ENCODE measurements around the gene NCKAP5.

NCKAP5 gene

DNA sequence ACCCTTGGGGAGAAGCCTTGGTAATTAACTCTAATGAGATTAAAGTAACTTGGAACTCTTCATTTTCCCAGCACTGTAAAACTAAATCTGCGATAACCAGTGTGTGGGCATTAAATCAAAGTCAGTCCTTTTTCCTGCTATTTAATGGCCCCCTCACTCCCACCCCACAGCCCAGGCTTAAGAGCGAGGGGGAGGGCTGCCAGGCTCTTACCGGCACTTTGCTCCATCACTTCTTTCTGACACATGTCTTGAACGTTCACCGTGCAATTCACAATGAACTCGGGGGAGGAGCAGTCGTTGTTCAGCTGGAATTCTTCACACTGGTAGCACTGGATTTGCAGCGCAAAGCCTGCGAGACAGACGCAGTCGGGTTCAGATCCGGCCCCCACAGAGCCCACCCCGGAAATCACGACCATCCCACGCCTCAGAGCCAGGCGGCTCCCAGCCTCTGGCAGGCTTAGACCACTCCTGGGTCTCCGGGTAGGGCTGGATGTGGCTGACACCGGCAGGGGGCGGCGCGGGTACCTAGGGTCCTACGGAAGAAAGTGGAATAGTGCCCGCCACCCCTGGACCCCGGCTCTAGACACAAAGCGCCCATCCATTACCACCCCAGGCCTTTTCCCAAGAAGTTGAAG lies 900.0 kb downstream of the NCKAP5 start:
- Histone ChIP-seq H3K18ac (ENCODE audit: low read depth in 1 of 2, low read length in 2 of 2) (peak overlapping the region in 1 of 2 experiments; percentile 7), H4K91ac (ENCODE audit: low read length) (no peak overlapping the region), H3K4me3 (ENCODE audit: insufficient read depth in 1 of 2, low read depth in 1 of 2, low read length in 2 of 2) (peak overlapping the region in 1 of 2 experiments; percentile 38), H3K9ac (ENCODE audit: low read length) (no peak overlapping the region), H2AFZ (ENCODE audit: low read depth, low read length) (no peak overlapping the region), H3K23ac (ENCODE audit: low read length in 2 of 2) (no peak overlapping the region), H3K79me1 (replicated peaks; ENCODE audit: low read length, poor library complexity, severe bottlenecking) (peaks cover 10% of the 10 kb centered on the region), H2BK120ac (ENCODE audit: low read depth, low read length) (no peak overlapping the region), H3K36me3 (ENCODE audit: control insufficient read depth in 1 of 2, insufficient read depth in 2 of 2, low read depth in 1 of 2, low read length in 2 of 2) (no peaks in the 10 kb centered on the region), H3K27me3 (ENCODE audit: control insufficient read depth in 1 of 2, insufficient read depth in 1 of 2, low read length in 2 of 2) (peaks cover 5 to 47% of the 10 kb centered on the region in 2 experiments), H3K9me3 (ENCODE audit: control insufficient read depth, low read length) (no peaks in the 10 kb centered on the region), H3K4me1 (ENCODE audit: control insufficient read depth, insufficient read depth, low read depth, low read length) (peaks cover 30% of the 10 kb centered on the region), H2BK15ac (ENCODE audit: low read depth, poor library complexity, severe bottlenecking) (no peak overlapping the region), H3K27ac (ENCODE audit: low read length, poor library complexity, severe bottlenecking) (no peak overlapping the region), H2BK5ac (ENCODE audit: low read depth, low read length, poor library complexity, severe bottlenecking) (no peak overlapping the region), H3K4me2 (ENCODE audit: low read length, poor library complexity, severe bottlenecking) (peak overlapping the region; percentile 99), H2BK12ac (ENCODE audit: low read length in 2 of 2) (no peak overlapping the region), H3K4ac (ENCODE audit: low read depth in 1 of 2, low read length in 2 of 2) (no peak overlapping the region), H4K8ac (ENCODE audit: low read length) (no peak overlapping the region), H2AK5ac (ENCODE audit: low read length, severe bottlenecking) (no peak overlapping the region), H3K14ac (ENCODE audit: low read length in 2 of 2) (peak overlapping the region in 1 of 2 experiments; percentile 22)
- peak; percentile 7 for DNase-seq
- WGBS: 16% methylated on average over 16 of the region's 25 CpGs

DNA sequence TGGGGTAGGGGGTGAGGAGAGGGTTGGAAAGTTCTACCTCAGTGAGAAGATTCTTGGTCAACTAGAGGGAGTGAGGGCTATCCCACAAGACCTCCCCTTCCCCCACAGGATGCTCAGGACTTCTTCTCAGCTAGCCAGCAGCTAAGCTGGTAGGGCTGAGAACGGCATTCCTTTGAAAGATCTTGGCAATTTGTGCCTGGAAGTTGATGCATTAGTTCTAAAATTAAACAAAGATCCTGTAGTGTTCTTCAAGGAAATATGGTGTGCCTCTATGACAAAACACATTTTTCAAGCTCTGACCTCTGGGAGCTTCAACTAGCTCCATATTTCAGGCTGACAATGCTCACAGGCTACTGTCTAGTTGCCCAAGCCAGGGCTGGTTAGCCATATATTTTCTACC lies 900.6 kb downstream of the NCKAP5 start:
- H2AFZ ChIP-seq (ENCODE audit: low read depth, low read length): no peak overlapping the region
- H3K4ac ChIP-seq (ENCODE audit: low read depth in 1 of 2, low read length in 2 of 2): no peak overlapping the region
- H3K79me1 ChIP-seq (replicated peaks; ENCODE audit: low read length, poor library complexity, severe bottlenecking): peaks cover 10% of the 10 kb centered on the region
- no peaks in the 10 kb centered on the region for H3K36me3 ChIP-seq (ENCODE audit: control insufficient read depth in 1 of 2, insufficient read depth in 2 of 2, low read depth in 1 of 2, low read length in 2 of 2)
- no peak overlapping the region for H2BK5ac ChIP-seq (ENCODE audit: low read depth, low read length, poor library complexity, severe bottlenecking)
- H3K4me1 ChIP-seq (ENCODE audit: control insufficient read depth, insufficient read depth, low read depth, low read length): peaks cover 30% of the 10 kb centered on the region
- no peak overlapping the region for H3K18ac ChIP-seq (ENCODE audit: low read depth in 1 of 2, low read length in 2 of 2)
- no peak overlapping the region for H4K91ac ChIP-seq (ENCODE audit: low read length)
- no peak overlapping the region for H3K23ac ChIP-seq (ENCODE audit: low read length in 2 of 2)
- 71% methylated on average over 1 of the region's 1 CpG for WGBS
- no peak overlapping the region for H3K27ac ChIP-seq (ENCODE audit: low read length, poor library complexity, severe bottlenecking)
- H2BK12ac ChIP-seq (ENCODE audit: low read length in 2 of 2): no peak overlapping the region
- H3K4me2 ChIP-seq (ENCODE audit: low read length, poor library complexity, severe bottlenecking): no peak overlapping the region
- no peak overlapping the region for H3K14ac ChIP-seq (ENCODE audit: low read length in 2 of 2)
- no peaks in the 10 kb centered on the region for H3K9me3 ChIP-seq (ENCODE audit: control insufficient read depth, low read length)
- no peak overlapping the region for H3K4me3 ChIP-seq (ENCODE audit: insufficient read depth in 1 of 2, low read depth in 1 of 2, low read length in 2 of 2)
- H2BK120ac ChIP-seq (ENCODE audit: low read depth, low read length): no peak overlapping the region
- no peak overlapping the region for H3K9ac ChIP-seq (ENCODE audit: low read length)
- no peak overlapping the region for H2AK5ac ChIP-seq (ENCODE audit: low read length, severe bottlenecking)
- DNase-seq: no peak
- H2BK15ac ChIP-seq (ENCODE audit: low read depth, poor library complexity, severe bottlenecking): no peak overlapping the region
- peaks cover 5 to 47% of the 10 kb centered on the region in 2 experiments for H3K27me3 ChIP-seq (ENCODE audit: control insufficient read depth in 1 of 2, insufficient read depth in 1 of 2, low read length in 2 of 2)
- H4K8ac ChIP-seq (ENCODE audit: low read length): no peak overlapping the region

DNA sequence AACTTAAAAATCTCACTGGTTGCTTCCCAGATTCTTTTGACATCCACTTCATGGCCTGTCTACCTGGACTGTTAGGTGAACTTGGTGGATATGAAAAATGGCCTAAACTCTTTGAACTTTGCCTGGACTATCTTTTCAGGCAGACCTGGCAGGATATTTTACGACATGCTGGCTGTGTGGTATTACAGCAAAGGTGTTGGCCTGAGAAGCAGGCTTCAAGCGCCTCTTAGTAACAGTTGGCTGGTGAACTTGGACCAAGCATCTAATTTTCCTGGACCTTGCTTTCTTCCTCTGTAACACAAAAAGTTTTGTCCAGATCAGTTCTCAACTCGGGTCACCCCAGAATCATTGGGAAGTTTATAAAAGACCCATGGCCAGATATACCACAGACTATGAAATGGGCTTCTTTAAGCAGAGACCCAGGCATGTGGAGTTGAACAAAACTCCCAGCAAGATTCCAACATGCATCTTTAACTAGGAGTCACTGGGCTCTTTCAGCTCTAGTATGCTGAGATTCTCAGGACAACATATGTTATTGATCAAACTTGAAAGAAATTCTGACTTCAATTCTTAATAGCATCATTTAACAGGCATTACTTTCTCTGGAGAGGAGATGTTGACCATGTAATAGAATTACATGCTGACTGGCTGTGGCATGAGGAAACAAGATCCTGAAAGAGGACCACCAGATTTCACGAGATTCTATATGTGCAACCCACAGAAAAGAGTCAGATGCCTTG lies 902.7 kb downstream of the NCKAP5 start:
- no peaks in the 10 kb centered on the region for H3K9me3 ChIP-seq (ENCODE audit: control insufficient read depth, low read length)

GRCh38 chr2:132664096-132664495 lies 904.2 kb downstream of the NCKAP5 start:
- no peak overlapping the region for H4K8ac ChIP-seq (ENCODE audit: low read length)
- H2BK120ac ChIP-seq (ENCODE audit: low read depth, low read length): no peak overlapping the region
- peaks cover 3% of the 10 kb centered on the region for H3K79me1 ChIP-seq (replicated peaks; ENCODE audit: low read length, poor library complexity, severe bottlenecking)
- no peak overlapping the region for H2BK5ac ChIP-seq (ENCODE audit: low read depth, low read length, poor library complexity, severe bottlenecking)
- 86% methylated on average over 2 of the region's 2 CpGs for WGBS
- H4K91ac ChIP-seq (ENCODE audit: low read length): no peak overlapping the region
- H2AK5ac ChIP-seq (ENCODE audit: low read length, severe bottlenecking): no peak overlapping the region
- peaks cover 10% of the 10 kb centered on the region for H3K4me1 ChIP-seq (ENCODE audit: control insufficient read depth, insufficient read depth, low read depth, low read length)
- DNase-seq: peak; percentile 6
- no peaks in the 10 kb centered on the region for H3K36me3 ChIP-seq (ENCODE audit: control insufficient read depth in 1 of 2, insufficient read depth in 2 of 2, low read depth in 1 of 2, low read length in 2 of 2)
- H3K9ac ChIP-seq (ENCODE audit: low read length): no peak overlapping the region
- no peak overlapping the region for H2BK12ac ChIP-seq (ENCODE audit: low read length in 2 of 2)
- H3K23ac ChIP-seq (ENCODE audit: low read length in 2 of 2): no peak overlapping the region
- no peak overlapping the region for H3K4me3 ChIP-seq (ENCODE audit: insufficient read depth in 1 of 2, low read depth in 1 of 2, low read length in 2 of 2)
- H3K27ac ChIP-seq (ENCODE audit: low read length, poor library complexity, severe bottlenecking): no peak overlapping the region
- H2BK15ac ChIP-seq (ENCODE audit: low read depth, poor library complexity, severe bottlenecking): no peak overlapping the region
- peaks cover 5 to 31% of the 10 kb centered on the region in 2 experiments for H3K27me3 ChIP-seq (ENCODE audit: control insufficient read depth in 1 of 2, insufficient read depth in 1 of 2, low read length in 2 of 2)
- no peak overlapping the region for H3K18ac ChIP-seq (ENCODE audit: low read depth in 1 of 2, low read length in 2 of 2)
- no peak overlapping the region for H3K4me2 ChIP-seq (ENCODE audit: low read length, poor library complexity, severe bottlenecking)
- H2AFZ ChIP-seq (ENCODE audit: low read depth, low read length): no peak overlapping the region
- no peak overlapping the region for H3K4ac ChIP-seq (ENCODE audit: low read depth in 1 of 2, low read length in 2 of 2)
- no peak overlapping the region for H3K14ac ChIP-seq (ENCODE audit: low read length in 2 of 2)
- no peaks in the 10 kb centered on the region for H3K9me3 ChIP-seq (ENCODE audit: control insufficient read depth, low read length)

More for the DNA sequence above, 902.7 kb downstream of the NCKAP5 start:
- Histone ChIP-seq H3K36me3 (ENCODE audit: control insufficient read depth in 1 of 2, insufficient read depth in 2 of 2, low read depth in 1 of 2, low read length in 2 of 2) (no peaks in the 10 kb centered on the region), H3K79me1 (replicated peaks; ENCODE audit: low read length, poor library complexity, severe bottlenecking) (peaks cover 11% of the 10 kb centered on the region), H2BK120ac (ENCODE audit: low read depth, low read length) (no peak overlapping the region), H3K14ac (ENCODE audit: low read length in 2 of 2) (no peak overlapping the region), H2AK5ac (ENCODE audit: low read length, severe bottlenecking) (no peak overlapping the region), H3K23ac (ENCODE audit: low read length in 2 of 2) (no peak overlapping the region), H2BK15ac (ENCODE audit: low read depth, poor library complexity, severe bottlenecking) (no peak overlapping the region), H3K27ac (ENCODE audit: low read length, poor library complexity, severe bottlenecking) (no peak overlapping the region), H3K4me1 (ENCODE audit: control insufficient read depth, insufficient read depth, low read depth, low read length) (peaks cover 22% of the 10 kb centered on the region), H3K27me3 (ENCODE audit: control insufficient read depth in 1 of 2, insufficient read depth in 1 of 2, low read length in 2 of 2) (peaks cover 5 to 44% of the 10 kb centered on the region in 2 experiments), H3K9ac (ENCODE audit: low read length) (no peak overlapping the region), H3K18ac (ENCODE audit: low read depth in 1 of 2, low read length in 2 of 2) (no peak overlapping the region), H2AFZ (ENCODE audit: low read depth, low read length) (no peak overlapping the region), H3K4me3 (ENCODE audit: insufficient read depth in 1 of 2, low read depth in 1 of 2, low read length in 2 of 2) (no peak overlapping the region), H2BK12ac (ENCODE audit: low read length in 2 of 2) (no peak overlapping the region), H3K4me2 (ENCODE audit: low read length, poor library complexity, severe bottlenecking) (peak overlapping the region; percentile 40), H4K91ac (ENCODE audit: low read length) (no peak overlapping the region), H4K8ac (ENCODE audit: low read length) (no peak overlapping the region), H3K4ac (ENCODE audit: low read depth in 1 of 2, low read length in 2 of 2) (no peak overlapping the region), H2BK5ac (ENCODE audit: low read depth, low read length, poor library complexity, severe bottlenecking) (no peak overlapping the region)
- WGBS: 90% methylated on average over 4 of the region's 4 CpGs
- DNase-seq: no peak
